ENCODE data around the gene PINLYP. TPM values are rescaled to one million over a fixed set of nuclear protein-coding genes. Genes with fewer than 3 reads are reported as not detected.

PINLYP gene
- total and polyA plus RNA-seq, 2 of the 13 experiments (the other 11 are each of a cell fraction or from before 2014, with no cell fraction given), result 0.21 to 0.24 TPM

GRCh38 chr19:43620061-43621001, 44.7 kb downstream of the PINLYP start (continued):
- no peak for TF ChIP-seq SNAPC4 (CRISPR knock-in tag; IDR thresholded peaks at IDR 0.05)
- TF ChIP-seq TARDBP (CRISPR knock-in tag; IDR thresholded peaks at IDR 0.05), result no peak
- no peak for TF ChIP-seq PTBP1 (IDR thresholded peaks at IDR 0.05; ENCODE audit: low read depth, low read length, poor library complexity, severe bottlenecking)
- no peak for TF ChIP-seq ZNF737 (CRISPR knock-in tag; IDR thresholded peaks at IDR 0.05; ENCODE audit: borderline replicate concordance)
- TF ChIP-seq AHR (CRISPR knock-in tag; IDR thresholded peaks at IDR 0.05), result no peak
- TF ChIP-seq TFE3 (CRISPR knock-in tag; IDR thresholded peaks at IDR 0.05), result no peak
- TF ChIP-seq ZBTB43 (CRISPR knock-in tag; conservative IDR thresholded peaks at IDR 0.05), result no peak
- no peak for TF ChIP-seq CHD4 (IDR thresholded peaks at IDR 0.05; ENCODE audit: borderline replicate concordance, low read length)
- no peak for TF ChIP-seq TAF15 (IDR thresholded peaks at IDR 0.05; ENCODE audit: low read depth, low read length, poor library complexity, severe bottlenecking)
- no peak for TF ChIP-seq TBX3 (IDR thresholded peaks at IDR 0.05; ENCODE audit: borderline replicate concordance)
- TF ChIP-seq MTF2 (CRISPR knock-in tag; IDR thresholded peaks at IDR 0.05; ENCODE audit: borderline replicate concordance), result peak; percentile 19; the same call in 1 of the 2 replicates
- TF ChIP-seq ZNF552 (CRISPR knock-in tag; IDR thresholded peaks at IDR 0.05; ENCODE audit: borderline replicate concordance), result no peak
- TF ChIP-seq CEBPZ (IDR thresholded peaks at IDR 0.05; ENCODE audit: low read length), result no peak
- TF ChIP-seq ZNF792 (CRISPR knock-in tag; IDR thresholded peaks at IDR 0.05), result no peak
- TF ChIP-seq FOXC1 (CRISPR knock-in tag; IDR thresholded peaks at IDR 0.05; ENCODE audit: borderline replicate concordance), result no peak

Data from HepG2 (cell line).